ENCODE results near the gene TRAPPC14.

The TRAPPC14 gene

DNA sequence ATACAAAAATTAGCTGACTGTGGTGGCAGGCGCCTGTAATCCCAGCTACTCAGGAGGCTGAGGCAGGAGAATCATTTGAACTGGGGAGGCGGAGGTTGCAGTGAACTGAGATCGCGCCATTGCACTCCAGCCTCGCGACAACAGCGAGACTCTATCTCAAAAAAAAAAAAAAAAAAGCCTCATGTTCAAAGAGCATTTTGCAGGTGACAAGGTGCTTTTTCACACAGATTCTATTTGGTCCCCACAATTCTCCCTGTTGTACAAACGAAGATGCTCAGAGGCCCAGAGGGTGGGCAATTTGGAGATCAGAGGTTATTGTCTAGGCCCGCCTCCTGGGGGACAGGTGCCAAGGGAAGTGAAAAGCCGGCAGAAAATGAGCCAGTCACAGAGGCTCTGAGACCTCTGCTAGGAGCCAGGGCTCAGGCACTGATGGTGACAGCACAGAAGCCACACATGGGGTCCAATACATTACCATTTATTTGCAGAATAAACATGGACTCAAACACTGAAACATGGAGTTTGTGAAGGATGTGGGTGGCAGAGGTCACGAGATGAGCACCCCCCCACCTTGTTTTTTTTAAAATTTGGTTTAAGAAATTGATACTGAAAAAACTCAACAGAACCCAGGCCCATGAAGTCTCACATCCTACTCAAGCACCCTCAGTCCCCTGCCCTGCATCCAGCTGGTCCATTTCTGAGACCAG is 10.8 kb upstream of the TRAPPC14 start:
- no peak for TF ChIP-seq Cebpa-rat (IDR thresholded peaks at IDR 0.05)
- Histone ChIP-seq H3K4me1 (peaks cover 42 to 63% (median 56%) of the 10 kb centered on the region in 10 experiments), H3K9me3 (replicated peaks in 1 of 11) (no peaks in the 10 kb centered on the region), H4K20me1 (peaks cover 0 to 67% (median 29%) of the 10 kb centered on the region in 11 experiments; a peak in 17 of 22 replicates), H3K36me3 (peaks cover 0 to 25% (median 15%) of the 10 kb centered on the region in 11 experiments; a peak in 17 of 22 replicates), H3K4me2 (peak overlapping the region; percentile 71 to 99 (median 85)), H3K4me3 (peak overlapping the region in 5 of 10 experiments; percentile 22 to 63 (median 41); a peak in 5 of 20 replicates), H3K27ac (no peak overlapping the region; a peak in 2 of 22 replicates), H3K27me3 (peaks cover 38 to 84% (median 76%) of the 10 kb centered on the region in 11 experiments), H3K9ac (peak overlapping the region in 2 of 11 experiments; percentile 21 to 45; a peak in 2 of 22 replicates)

- peak overlapping the region in 7 of 11 experiments; percentile 16 to 57 (median 45); a peak in 12 of 22 replicates for H3K9ac ChIP-seq
- H3K4me2 ChIP-seq, result peak overlapping the region; percentile 71 to 99 (median 85)
- no peak for TF ChIP-seq Cebpa-rat (IDR thresholded peaks at IDR 0.05)
- peaks cover 0 to 53% (median 19%) of the 10 kb centered on the region in 11 experiments; a peak in 16 of 22 replicates for H4K20me1 ChIP-seq
- peaks cover 42 to 71% (median 56%) of the 10 kb centered on the region in 10 experiments for H3K4me1 ChIP-seq
- peak overlapping the region in 4 of 11 experiments; percentile 3 to 33 (median 16); a peak in 6 of 22 replicates for H3K27ac ChIP-seq
- peaks cover 0 to 11% (median 2%) of the 10 kb centered on the region in 11 experiments; a peak in 12 of 22 replicates for H3K36me3 ChIP-seq
- H3K27me3 ChIP-seq, result peaks cover 33 to 74% (median 70%) of the 10 kb centered on the region in 11 experiments
- peak overlapping the region in 9 of 10 experiments; percentile 22 to 63 (median 41); a peak in 13 of 20 replicates for H3K4me3 ChIP-seq
- H3K9me3 ChIP-seq (replicated peaks in 1 of 11), result no peaks in the 10 kb centered on the region
These were observed 9.4 kb upstream of the TRAPPC14 start for GRCh38 chr7:100167912-100168323.

DNA sequence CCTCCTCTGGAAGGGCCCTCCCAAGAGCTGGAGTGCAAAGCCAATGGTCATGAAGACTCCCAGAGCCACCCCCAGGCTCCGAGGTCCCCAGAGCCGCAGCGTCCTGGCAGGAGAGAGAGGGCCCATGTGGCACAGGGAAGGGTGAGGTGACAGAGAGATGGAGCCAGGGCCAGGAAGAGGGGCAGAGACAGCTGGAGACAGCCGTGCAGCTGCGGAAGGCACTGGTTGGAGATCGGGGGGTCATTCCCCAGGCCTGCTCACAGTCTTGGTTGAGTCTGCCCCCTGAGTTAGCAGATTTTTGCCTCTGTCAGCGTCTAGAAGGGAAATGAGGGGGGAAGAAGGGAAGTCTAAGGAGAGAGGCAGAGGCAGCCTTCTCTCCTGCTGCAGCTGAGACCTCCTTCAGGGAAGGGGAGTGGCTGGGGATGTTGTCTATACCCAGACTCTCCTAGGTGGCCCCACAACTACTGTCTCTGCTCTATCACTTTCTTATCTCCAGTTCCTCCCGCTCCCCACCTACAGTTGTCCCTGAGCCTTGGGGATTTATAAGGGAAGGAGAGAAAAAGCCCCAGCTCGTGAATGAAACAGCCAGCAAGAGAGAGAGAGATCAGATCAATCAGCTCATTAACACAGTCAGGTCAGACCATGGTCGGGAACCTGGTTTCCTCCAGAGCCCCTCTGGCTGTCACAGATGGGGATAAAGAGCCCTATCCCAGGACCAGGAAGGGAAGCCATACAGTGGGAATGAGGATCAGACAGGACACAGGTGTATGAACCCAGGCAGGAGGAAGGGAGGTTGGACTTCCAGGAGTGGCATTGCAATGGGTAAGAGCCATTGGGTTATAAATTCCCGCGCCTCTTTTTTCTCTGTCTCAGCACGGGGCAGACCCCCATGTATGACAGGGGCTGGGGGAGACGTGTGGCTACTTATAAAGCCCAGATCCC is 8.7 kb upstream of the TRAPPC14 start:
- Histone ChIP-seq H3K4me3 (peak overlapping the region in 7 of 10 experiments; percentile 17 to 63 (median 34); a peak in 8 of 20 replicates), H3K4me1 (peaks cover 42 to 70% (median 55%) of the 10 kb centered on the region in 10 experiments), H3K9ac (peak overlapping the region in 4 of 11 experiments; percentile 0 to 52 (median 20); a peak in 5 of 22 replicates), H3K36me3 (peaks cover 0 to 11% (median 0%) of the 10 kb centered on the region in 11 experiments; a peak in 8 of 22 replicates), H3K4me2 (peak overlapping the region; percentile 71 to 99 (median 85)), H3K9me3 (replicated peaks in 1 of 11) (no peaks in the 10 kb centered on the region), H4K20me1 (peaks cover 0 to 51% (median 19%) of the 10 kb centered on the region in 11 experiments; a peak in 16 of 22 replicates), H3K27me3 (peaks cover 28 to 67% (median 65%) of the 10 kb centered on the region in 11 experiments), H3K27ac (peak overlapping the region in 2 of 11 experiments; percentile 35 to 38; a peak in 4 of 22 replicates)
- TF ChIP-seq Cebpa-rat (IDR thresholded peaks at IDR 0.05), result no peak

GRCh38 chr7:100166317-100166940 is 7.9 kb upstream of the TRAPPC14 start:
- no peak for TF ChIP-seq Cebpa-rat (IDR thresholded peaks at IDR 0.05)
- peak overlapping the region; percentile 71 to 99 (median 85); a peak in 17 of 22 replicates for H3K4me2 ChIP-seq
- H3K4me3 ChIP-seq, result peak overlapping the region in 3 of 10 experiments; percentile 47 to 63 (median 59); a peak in 2 of 20 replicates
- peaks cover 37 to 63% (median 48%) of the 10 kb centered on the region in 10 experiments for H3K4me1 ChIP-seq
- H3K27me3 ChIP-seq, result peaks cover 21 to 59% (median 56%) of the 10 kb centered on the region in 11 experiments
- H3K27ac ChIP-seq, result peak overlapping the region in 2 of 11 experiments; percentile 35 to 38; a peak in 2 of 22 replicates
- no peaks in the 10 kb centered on the region for H3K9me3 ChIP-seq (replicated peaks in 1 of 11)
- peaks cover 0 to 8% (median 0%) of the 10 kb centered on the region in 11 experiments; a peak in 7 of 22 replicates for H3K36me3 ChIP-seq
- peaks cover 0 to 44% (median 14%) of the 10 kb centered on the region in 11 experiments; a peak in 15 of 22 replicates for H4K20me1 ChIP-seq
- H3K9ac ChIP-seq, result peak overlapping the region in 3 of 11 experiments; percentile 0 to 52 (median 32); a peak in 4 of 22 replicates

DNA sequence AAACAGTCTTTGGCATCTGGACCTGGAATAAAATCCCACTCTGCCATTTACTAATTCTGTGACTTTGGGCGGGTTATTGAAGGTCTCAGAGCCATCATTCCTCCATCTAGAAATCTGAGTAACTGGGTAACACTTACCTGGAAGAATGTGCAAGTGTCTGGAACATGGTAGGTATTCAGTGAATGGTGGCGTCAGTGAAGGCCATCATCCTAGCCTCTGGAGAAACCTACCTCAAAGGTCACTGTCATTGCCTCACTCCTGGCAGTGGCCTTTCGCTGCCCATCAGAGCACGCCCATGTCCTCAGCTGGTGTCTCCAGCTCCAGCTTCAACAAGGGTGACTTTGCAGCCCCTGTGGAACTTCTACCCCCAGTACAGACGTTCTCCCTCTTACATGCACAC is 5.3 kb upstream of the TRAPPC14 start:
- Histone ChIP-seq H3K4me2 (no peak overlapping the region), H4K20me1 (peaks cover 0 to 20% (median 0%) of the 10 kb centered on the region in 11 experiments; a peak in 6 of 22 replicates), H3K27ac (no peak overlapping the region), H3K36me3 (no peaks in the 10 kb centered on the region), H3K9ac (no peak overlapping the region), H3K4me3 (no peak overlapping the region), H3K27me3 (peaks cover 0 to 33% (median 31%) of the 10 kb centered on the region in 11 experiments; a peak in 19 of 22 replicates), H3K9me3 (replicated peaks in 1 of 11) (no peaks in the 10 kb centered on the region), H3K4me1 (peaks cover 31 to 55% (median 33%) of the 10 kb centered on the region in 10 experiments)
- no peak for TF ChIP-seq Cebpa-rat (IDR thresholded peaks at IDR 0.05)

- Histone ChIP-seq H3K36me3 (no peaks in the 10 kb centered on the region), H3K9me3 (replicated peaks in 1 of 11) (no peaks in the 10 kb centered on the region), H3K4me1 (peaks cover 25 to 49% (median 28%) of the 10 kb centered on the region in 10 experiments), H3K27ac (no peak overlapping the region), H3K9ac (no peak overlapping the region), H3K4me3 (no peak overlapping the region), H4K20me1 (peaks cover 0 to 14% (median 0%) of the 10 kb centered on the region in 11 experiments; a peak in 6 of 22 replicates), H3K4me2 (no peak overlapping the region), H3K27me3 (peaks cover 0 to 25% (median 23%) of the 10 kb centered on the region in 11 experiments; a peak in 19 of 22 replicates)
- TF ChIP-seq Cebpa-rat (IDR thresholded peaks at IDR 0.05), result no peak
These were observed 4.5 kb upstream of the TRAPPC14 start for GRCh38 chr7:100163006-100163531.

DNA sequence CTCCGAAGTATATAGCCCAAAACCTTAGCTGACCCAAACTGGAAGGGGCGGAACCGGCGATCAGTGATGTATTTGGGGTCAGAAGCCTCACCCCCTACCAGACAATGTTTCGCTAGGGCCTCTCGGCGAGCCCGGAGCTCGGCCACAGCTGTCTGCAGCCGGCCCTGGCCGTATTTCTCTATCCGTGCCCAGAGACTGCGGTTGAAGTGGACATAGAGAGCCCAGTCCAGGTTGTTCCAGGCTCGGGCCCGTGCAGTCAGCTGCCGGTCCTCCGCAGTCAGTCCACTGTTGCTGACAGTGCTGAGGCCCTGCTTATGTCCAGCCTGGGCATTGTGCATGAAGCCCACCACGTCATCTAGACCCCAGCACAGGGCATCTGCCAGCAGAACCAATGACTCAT is 1.5 kb upstream of the TRAPPC14 start:
- Histone ChIP-seq H3K4me1 (peaks cover 32 to 53% (median 38%) of the 10 kb centered on the region in 10 experiments), H3K27ac (no peak overlapping the region), H3K9ac (no peak overlapping the region), H4K20me1 (peaks cover 24 to 32% (median 27%) of the 10 kb centered on the region in 11 experiments), H3K36me3 (peaks cover 16 to 26% (median 21%) of the 10 kb centered on the region in 11 experiments), H3K4me2 (peak overlapping the region in 2 of 11 experiments; percentile 12 to 97; a peak in 2 of 22 replicates), H3K27me3 (no peaks in the 10 kb centered on the region; a peak in 1 of 22 replicates), H3K9me3 (replicated peaks in 1 of 11) (no peaks in the 10 kb centered on the region), H3K4me3 (no peak overlapping the region)
- no peak for TF ChIP-seq Cebpa-rat (IDR thresholded peaks at IDR 0.05)
